Measurements from ENCODE around the gene RRP12.

The RRP12 gene

DNA sequence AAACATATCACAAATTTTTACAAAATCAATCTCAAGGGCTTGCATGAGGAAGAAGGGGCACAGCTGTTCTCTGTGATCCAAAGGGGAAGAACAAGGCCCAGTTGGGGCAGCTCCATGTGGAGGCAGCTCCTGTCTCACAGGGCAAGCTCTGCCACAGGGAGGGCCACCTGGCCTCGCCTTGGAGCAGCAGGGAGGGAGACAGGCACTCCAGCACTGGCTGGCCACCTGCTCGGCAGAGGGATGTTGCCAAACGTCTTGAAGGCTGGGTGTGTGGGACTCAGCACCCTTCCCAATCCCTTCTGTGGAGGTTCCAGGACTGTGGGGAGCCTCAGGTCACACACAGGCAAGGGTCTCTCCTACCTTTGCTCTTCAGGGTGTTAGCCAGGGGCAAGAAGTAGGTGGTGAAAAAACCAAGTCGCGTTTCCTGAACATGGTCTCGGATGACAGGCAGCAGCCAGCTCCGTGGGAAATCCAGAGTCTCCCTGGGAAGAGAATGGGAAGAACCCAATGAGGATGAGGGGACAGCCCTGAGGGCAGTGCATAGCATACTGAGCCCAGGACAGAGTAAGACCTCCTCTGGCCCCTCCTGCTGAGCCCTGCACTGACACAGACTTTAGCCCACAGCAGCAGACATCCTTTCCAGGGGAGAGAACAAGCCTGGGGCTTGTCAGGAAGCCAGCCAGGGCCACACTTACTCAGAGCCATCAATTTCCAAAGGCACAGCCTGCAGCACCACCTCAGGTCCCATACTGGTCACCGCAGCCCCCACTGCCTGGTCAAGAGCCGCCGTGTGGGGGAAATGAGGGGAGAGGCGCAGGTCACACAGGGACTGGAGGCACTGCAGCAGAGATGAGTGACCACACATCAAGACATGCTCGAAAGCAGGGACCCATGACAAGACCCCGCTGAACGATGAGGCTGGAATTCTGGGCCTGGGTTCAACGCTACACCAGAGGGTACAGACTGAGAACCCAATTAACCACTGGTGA, 21.9 kb downstream of the RRP12 start:
- H3K27ac ChIP-seq (ENCODE audit: low read depth, low read length, poor library complexity, severe bottlenecking): no peak overlapping the region

DNA sequence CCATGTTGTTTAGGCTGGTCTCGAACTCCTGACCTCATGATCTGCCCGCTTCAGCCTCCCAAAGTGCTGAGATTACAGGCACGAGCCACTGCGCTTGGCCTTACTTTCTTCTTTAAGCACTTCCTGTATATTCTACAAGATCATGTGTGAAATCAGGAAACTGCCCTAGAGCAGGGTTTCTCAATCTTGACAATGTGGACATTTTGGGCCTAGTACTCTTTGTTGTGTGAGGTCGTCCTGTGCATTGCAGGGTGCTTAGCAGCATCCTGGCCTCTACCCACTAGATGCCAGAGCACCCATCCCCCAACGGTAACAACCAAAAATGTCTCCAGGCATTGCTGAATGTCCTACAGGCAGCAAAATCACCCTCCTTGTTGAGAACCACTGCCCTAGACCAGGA, 24.7 kb downstream of the RRP12 start:
- Histone ChIP-seq H3K9me2 (ENCODE audit: low read depth, low read length) (no peaks in the 10 kb centered on the region), H3K4me2 (ENCODE audit: low read length) (no peak overlapping the region), H2AFZ (ENCODE audit: low read length) (no peak overlapping the region), H3K9ac (ENCODE audit: low read length) (no peak overlapping the region), H3F3A (ENCODE audit: insufficient read depth, low read length) (no peaks in the 10 kb centered on the region), H3K36me3 (ENCODE audit: insufficient read depth, low read length) (peaks cover 13% of the 10 kb centered on the region; the same call in 1 of the 2 replicates), H3K4me3 (ENCODE audit: low read depth, low read length, poor library complexity, severe bottlenecking) (no peak overlapping the region), H3K27ac (ENCODE audit: low read depth, low read length, poor library complexity, severe bottlenecking) (no peak overlapping the region), H3K27me3 (ENCODE audit: insufficient read depth, low read length) (no peaks in the 10 kb centered on the region), H3K9me3 (ENCODE audit: low read length) (no peaks in the 10 kb centered on the region), H4K20me1 (ENCODE audit: insufficient read depth, low read length) (no peaks in the 10 kb centered on the region), H3K79me2 (ENCODE audit: insufficient read depth, low read length) (no peaks in the 10 kb centered on the region), H3K4me1 (ENCODE audit: insufficient read depth, low read length, severe bottlenecking) (no peaks in the 10 kb centered on the region)
- TF ChIP-seq, protein P1, sequence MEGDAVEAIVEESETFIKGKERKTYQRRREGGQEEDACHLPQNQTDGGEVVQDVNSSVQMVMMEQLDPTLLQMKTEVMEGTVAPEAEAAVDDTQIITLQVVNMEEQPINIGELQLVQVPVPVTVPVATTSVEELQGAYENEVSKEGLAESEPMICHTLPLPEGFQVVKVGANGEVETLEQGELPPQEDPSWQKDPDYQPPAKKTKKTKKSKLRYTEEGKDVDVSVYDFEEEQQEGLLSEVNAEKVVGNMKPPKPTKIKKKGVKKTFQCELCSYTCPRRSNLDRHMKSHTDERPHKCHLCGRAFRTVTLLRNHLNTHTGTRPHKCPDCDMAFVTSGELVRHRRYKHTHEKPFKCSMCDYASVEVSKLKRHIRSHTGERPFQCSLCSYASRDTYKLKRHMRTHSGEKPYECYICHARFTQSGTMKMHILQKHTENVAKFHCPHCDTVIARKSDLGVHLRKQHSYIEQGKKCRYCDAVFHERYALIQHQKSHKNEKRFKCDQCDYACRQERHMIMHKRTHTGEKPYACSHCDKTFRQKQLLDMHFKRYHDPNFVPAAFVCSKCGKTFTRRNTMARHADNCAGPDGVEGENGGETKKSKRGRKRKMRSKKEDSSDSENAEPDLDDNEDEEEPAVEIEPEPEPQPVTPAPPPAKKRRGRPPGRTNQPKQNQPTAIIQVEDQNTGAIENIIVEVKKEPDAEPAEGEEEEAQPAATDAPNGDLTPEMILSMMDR (IDR thresholded peaks at IDR 0.05; ENCODE audit: low read length): no peak
- no peak for TF ChIP-seq EZH2 (IDR thresholded peaks at IDR 0.05; ENCODE audit: borderline replicate concordance, low read length)

More for the DNA sequence above, 21.9 kb downstream of the RRP12 start:
- no peak overlapping the region for H3K9ac ChIP-seq (ENCODE audit: low read length)
- peaks cover 5% of the 10 kb centered on the region; the same call in 1 of the 2 replicates for H3K36me3 ChIP-seq (ENCODE audit: insufficient read depth, low read length)
- H3K27me3 ChIP-seq (ENCODE audit: insufficient read depth, low read length): no peaks in the 10 kb centered on the region
- H3F3A ChIP-seq (ENCODE audit: insufficient read depth, low read length): no peaks in the 10 kb centered on the region
- H3K4me3 ChIP-seq (ENCODE audit: low read depth, low read length, poor library complexity, severe bottlenecking): no peak overlapping the region
- TF ChIP-seq, protein P1 (IDR thresholded peaks at IDR 0.05; ENCODE audit: low read length): no peak
- no peak for TF ChIP-seq EZH2 (IDR thresholded peaks at IDR 0.05; ENCODE audit: borderline replicate concordance, low read length)
- H3K4me1 ChIP-seq (ENCODE audit: insufficient read depth, low read length, severe bottlenecking): no peaks in the 10 kb centered on the region
- no peak overlapping the region for H3K4me2 ChIP-seq (ENCODE audit: low read length)
- no peaks in the 10 kb centered on the region for H3K9me2 ChIP-seq (ENCODE audit: low read depth, low read length)
- H3K79me2 ChIP-seq (ENCODE audit: insufficient read depth, low read length): no peaks in the 10 kb centered on the region
- no peaks in the 10 kb centered on the region for H4K20me1 ChIP-seq (ENCODE audit: insufficient read depth, low read length)
- H3K9me3 ChIP-seq (ENCODE audit: low read length): no peaks in the 10 kb centered on the region
- no peak overlapping the region for H2AFZ ChIP-seq (ENCODE audit: low read length)

DNA sequence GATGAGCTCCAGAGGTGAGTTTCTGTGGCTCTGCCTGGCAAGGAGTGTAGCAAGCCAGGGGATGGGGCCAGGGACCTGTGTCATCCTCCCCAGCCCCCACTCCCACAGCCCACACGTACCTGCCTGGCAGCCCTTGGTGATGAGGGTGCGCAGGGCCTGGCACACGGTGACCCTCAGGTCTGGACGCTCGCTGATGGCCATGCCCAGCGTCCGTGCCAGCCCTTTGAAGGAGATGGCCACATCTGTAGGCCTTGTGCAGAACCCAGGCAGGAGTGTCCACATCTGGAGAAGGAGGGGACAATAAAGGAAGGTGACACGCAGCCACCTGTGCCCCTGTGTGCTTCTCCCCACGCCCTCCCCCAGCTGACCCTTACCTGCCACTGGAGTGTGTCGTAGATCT, 27.7 kb downstream of the RRP12 start:
- Histone ChIP-seq H3F3A (ENCODE audit: insufficient read depth, low read length) (no peaks in the 10 kb centered on the region), H3K79me2 (ENCODE audit: insufficient read depth, low read length) (no peaks in the 10 kb centered on the region), H3K9ac (ENCODE audit: low read length) (no peak overlapping the region), H3K27ac (ENCODE audit: low read depth, low read length, poor library complexity, severe bottlenecking) (no peak overlapping the region), H3K9me2 (ENCODE audit: low read depth, low read length) (no peaks in the 10 kb centered on the region), H3K4me1 (ENCODE audit: insufficient read depth, low read length, severe bottlenecking) (no peaks in the 10 kb centered on the region), H2AFZ (ENCODE audit: low read length) (no peak overlapping the region), H3K4me2 (ENCODE audit: low read length) (no peak overlapping the region), H4K20me1 (ENCODE audit: insufficient read depth, low read length) (no peaks in the 10 kb centered on the region), H3K36me3 (ENCODE audit: insufficient read depth, low read length) (peaks cover 24% of the 10 kb centered on the region), H3K27me3 (ENCODE audit: insufficient read depth, low read length) (no peaks in the 10 kb centered on the region), H3K9me3 (ENCODE audit: low read length) (no peaks in the 10 kb centered on the region), H3K4me3 (ENCODE audit: low read depth, low read length, poor library complexity, severe bottlenecking) (no peak overlapping the region)
- TF ChIP-seq, protein P1 (IDR thresholded peaks at IDR 0.05; ENCODE audit: low read length): no peak
- TF ChIP-seq EZH2 (IDR thresholded peaks at IDR 0.05; ENCODE audit: borderline replicate concordance, low read length): no peak

All from OCI-LY1 (cell line).